ENCODE measurements around the gene UTF1.
"Not testable (repeated sequence)": the region's sequence is repeated elsewhere in the genome, so short reads cannot be mapped to it uniquely, and the experiment has no call there.

Gene UTF1

DNA sequence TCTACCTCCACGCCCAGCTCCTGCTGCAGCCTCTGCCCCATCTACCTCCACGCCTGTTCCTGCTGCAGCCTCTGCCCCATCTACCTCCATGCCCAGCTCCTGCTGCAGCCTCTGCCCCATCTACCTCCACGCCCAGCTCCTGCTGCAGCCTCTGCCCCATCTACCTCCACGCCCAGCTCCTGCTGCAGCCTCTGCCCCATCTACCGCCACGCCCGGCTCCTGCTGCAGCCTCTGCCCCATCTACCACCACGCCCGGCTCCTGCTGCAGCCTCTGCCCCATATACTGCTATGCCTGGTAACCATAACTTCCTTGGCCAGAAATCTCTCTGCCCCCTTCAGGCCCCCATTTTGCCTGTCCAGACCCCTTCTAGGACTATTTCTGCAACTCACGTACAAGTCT, 35.0 kb downstream of the UTF1 start:
- not testable (repeated sequence) for DNase-seq (ENCODE audit: low read depth in 2 of 2)

DNA sequence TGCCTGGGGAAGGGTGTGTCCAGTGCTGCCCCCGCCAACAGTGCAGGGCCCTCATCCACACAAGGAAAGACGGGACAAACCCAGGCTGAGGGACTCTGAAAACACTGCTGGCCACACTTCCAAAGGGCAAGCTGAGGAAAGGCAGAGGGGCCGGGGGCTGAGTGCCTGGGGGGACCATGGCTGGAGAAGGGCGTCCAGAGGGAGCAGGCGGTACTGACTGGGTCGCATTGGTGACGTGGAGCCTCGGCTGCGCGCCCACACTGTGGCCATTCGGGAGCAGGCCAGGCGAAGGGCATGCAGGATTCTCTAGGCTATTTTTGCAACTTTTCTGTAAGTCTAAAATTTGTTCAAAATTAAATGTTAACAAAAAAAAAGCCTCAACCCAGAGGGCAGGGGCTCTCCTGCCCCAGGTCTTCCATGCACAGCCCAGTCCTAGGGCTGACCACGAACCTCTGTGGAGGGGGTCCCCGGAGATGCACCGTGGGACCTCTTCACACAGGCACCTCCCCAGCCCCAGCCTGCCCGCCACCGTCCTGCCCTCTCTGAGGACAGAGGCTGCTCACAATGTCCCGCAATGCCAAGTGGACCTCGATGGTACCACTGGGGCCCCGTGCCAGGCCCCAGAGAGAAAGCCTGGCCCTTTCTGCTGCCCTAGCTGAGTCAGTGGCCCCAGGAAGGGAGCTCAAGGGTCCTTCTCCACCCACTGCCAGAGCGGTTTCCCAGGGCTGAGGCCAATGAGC, 36.2 kb downstream of the UTF1 start:
- DNase-seq (ENCODE audit: low read depth in 2 of 2): no peak

DNA sequence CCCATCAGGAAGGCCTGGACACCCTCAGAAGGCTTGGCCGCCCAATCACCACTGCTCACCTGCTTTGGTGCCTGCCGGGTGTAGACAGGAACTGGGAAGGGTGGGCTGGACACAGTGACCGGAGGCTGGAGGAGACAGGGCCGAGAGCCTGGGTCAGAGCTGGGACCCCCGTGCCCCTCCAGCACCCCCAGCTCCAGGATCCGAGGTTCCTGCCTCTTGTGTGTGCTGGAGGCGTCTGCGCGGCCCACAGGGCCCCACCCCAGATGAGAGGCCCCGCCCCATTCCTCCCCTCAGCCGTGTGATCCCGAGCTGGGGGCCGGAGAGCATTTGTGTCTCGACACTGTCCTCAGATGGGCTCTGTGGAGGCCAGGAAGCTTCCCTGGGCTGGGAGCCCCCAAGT, 37.3 kb downstream of the UTF1 start:
- DNase-seq (ENCODE audit: low read depth in 2 of 2): no peak

DNA sequence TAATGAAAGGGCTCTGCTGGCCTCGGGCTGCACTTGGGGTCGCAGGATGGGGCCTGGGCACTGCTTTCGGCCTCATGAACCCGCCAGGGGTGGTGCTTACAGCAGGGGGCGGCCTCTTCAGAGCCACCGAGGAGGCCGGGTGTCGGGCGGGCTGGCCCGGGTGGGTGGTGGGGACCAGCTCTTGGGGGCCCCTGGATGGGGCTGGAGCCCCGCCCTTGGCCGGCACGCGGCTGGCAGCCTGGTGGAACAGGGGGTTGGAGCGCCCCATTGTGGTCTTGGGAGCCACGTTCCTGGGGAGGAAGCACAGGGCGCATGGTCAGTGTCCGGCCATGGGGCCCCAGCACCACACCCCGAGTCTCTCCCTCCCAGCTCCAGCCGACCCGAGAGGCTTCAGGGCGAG, 37.8 kb downstream of the UTF1 start:
- DNase-seq (ENCODE audit: low read depth in 2 of 2): no peak

DNA sequence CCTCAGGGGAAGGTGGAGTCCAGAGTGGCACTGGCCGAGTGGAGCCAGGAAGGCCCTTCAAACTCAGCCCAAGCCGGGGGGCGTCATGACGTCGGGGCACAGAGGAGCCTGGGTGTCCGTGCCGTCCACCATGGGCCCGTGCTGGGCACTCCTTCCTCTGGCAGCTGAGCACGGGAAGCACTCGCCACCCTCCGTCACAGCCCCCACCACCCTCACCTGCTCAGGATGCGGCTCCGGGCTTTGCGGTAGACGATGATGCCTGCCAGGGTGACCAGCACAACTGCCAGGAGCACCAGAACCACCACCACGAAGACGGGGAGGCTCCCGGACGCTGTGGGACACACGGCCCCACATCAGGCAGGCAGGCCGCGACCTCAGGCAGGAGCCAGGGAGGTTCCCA, 38.5 kb downstream of the UTF1 start:
- DNase-seq (ENCODE audit: low read depth in 2 of 2): no peak

DNA sequence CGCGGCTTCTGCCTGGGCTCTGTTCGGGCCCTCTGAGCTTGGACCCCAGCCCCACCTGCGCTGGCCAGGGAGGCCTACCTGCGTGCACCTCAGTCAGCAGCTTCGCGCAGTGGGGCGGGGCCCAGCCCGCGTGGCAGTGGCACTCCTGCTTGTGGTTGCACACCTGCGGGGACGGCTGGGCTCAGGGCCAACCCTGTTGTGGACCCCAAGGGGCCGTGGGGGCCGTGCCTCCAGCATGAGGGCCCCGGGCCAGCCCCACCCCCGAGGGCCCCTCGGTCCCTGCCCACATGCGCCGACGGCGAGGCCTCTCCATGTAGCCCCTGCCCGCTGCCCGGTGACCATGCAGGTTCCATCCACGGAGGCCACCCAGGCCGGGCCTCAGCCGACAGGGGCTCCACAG, 39.4 kb downstream of the UTF1 start:
- DNase-seq (ENCODE audit: low read depth in 2 of 2): no peak

DNA sequence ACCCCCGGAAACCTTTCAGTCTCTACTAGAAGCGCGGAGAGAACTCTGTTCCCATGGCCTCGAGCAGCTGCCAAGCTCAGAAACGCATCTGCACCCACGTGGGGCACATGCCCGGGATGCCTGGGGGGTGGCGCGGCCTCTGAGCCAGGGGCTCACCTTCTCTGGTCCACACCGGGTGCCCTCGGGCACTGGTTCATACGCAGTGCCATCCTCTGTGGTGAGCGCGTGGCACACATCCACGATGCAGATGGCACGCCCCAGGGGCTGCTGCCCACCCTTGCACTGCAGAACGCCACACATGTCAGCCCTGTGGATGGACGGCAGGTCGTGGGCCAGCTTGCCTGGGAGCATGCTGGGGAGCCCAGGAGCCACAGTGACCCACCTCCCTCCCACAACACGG, 40.2 kb downstream of the UTF1 start:
- DNase-seq (ENCODE audit: low read depth in 2 of 2): no peak

DNA sequence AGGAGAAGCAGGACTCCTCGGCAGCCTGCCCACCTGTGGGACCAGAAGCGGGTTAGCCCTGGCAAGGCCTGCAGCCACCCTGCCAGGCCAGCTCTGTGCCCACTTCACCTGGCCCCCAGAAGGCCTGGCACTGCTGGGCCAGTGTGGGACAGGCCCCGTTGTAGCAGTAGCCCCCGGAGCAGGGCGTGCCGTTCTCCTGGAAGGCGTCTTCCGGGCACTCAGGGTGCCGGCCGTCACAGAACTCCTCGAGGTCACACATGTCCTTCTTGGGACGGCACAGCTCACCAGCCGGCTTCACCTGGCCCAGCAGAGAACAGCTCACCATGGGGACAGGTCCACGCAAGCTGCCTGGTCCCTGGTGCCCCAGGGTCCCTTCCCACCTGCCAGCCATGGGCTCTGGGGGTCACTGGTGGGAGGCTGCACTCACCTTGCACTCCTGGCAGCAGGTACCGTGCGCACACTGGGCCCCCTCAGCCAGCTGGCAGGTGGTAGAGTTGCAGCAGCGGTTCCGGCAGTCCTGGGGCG, 40.8 kb downstream of the UTF1 start:
- DNase-seq (ENCODE audit: low read depth in 2 of 2): no peak

DNA sequence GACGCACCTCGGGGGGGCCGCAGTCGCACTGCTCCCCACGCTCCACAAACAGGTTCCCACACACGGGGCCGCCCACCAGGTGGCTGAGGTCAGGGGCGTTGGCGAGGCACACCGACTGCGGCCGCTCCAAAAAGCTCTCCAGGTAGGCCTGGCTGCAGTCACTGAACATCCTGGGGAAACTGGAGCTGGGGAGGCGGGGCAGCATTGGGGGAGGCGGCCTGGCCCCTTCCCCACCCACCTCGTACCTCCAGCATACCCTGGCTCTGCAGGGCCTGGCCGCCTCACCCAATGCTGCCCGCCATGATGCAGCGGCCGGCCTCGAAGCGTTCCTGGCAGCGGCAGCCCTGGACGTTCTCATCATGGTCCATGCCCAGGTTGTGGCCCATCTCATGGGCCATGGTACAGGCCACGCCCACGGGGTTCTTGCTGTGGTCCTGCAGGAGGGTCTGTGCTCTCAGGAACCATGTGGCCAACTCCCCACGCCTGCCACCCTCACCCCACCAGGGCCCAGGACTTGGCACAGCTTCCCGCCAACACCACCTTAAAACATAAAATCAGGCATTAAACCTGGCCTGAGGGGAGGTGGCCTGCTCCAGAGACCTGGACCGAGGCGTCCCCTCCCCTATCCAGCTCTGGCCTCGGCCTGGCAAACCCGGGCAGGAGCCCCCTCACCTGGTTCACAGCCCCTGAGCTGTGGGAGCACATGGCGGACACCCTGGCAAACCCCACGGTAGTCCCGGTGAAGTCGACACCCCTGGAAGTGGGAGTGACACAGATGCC, 41.7 kb downstream of the UTF1 start:
- no peak for DNase-seq (ENCODE audit: low read depth in 2 of 2)

DNA sequence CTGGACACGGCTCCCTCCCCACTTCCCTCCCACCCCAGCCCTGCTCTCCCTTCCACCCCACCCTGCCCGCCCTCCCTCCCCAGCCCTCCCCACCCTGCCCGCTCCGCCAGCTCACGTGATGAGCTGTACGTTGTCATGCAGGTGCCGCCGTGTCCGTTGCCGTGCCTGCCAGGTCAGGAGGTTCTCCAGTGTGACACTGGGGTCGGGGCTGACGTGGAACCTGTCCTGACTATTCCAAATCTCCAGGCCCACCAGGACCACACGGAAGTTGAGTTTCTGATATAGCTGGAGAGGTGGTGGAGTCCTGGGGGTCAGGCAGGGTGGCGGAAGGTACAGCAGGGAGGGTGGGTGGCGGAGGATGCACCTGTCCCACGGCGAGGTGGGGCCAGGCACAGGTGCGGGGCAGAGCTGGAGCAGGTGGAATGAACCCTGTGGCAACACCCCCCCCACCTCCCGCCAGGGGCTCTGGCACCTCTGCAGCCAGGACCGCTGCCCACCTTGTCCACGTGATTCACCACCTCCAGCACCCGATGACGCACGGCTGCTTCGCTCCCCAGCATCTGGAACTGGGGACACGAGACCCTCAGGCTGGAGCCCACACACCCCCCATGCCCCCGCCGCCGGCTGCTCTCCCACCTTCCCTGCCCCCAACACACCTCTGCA, 42.4 kb downstream of the UTF1 start:
- no peak for DNase-seq (ENCODE audit: low read depth in 2 of 2)

DNA sequence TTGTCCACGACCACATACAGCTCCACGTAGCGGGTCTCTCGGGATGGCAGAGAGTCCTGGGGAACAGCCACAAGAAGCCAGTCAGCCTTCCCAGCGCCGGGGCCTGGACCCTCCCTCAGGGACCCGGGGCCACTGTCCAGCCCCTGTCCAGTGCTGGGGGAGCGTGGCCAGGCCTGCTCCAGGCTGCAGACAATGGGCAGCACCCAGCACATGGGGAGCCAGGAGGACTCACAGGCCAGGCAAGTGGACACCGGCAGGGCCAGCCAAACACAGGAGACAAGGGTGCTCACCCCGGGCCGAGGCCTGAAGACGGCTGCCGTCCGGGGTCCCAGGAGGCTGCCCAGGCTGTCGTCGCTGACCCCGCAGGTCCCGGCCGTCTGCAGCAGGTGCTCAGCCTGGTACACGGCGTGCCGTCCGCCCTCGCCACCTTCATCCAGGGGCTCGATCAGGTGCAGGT, 43.0 kb downstream of the UTF1 start:
- DNase-seq (ENCODE audit: low read depth in 2 of 2): no peak

DNA sequence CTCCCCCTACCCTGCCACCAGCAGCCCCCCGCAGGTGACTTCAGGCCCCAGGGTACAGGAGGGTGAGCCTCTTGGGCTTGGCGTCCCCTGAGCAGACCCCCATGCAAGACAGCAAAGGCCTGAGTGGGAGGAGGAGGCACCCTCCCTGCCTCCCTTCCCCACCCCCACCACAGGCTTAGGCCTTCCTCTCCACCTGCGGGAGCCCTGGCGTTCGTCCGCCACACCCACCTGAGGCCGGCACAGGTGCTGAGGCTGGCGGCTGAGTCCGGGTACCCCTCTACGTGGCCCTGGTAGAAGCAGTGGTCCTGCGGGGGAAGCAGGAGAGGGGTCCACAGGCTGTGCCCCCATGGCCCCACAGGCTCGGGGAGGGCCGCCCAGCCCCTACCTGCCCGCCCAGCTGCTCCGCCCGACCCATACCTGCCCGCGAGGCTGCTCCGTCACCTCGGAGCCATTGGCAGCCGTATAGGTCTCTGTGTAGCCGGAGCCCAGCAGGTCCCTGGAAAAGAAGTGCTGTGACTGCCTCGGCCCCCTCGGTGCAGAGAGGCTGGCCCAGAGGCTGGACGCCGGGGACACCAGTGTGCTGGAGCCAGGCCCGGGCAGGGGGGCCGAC, 43.6 kb downstream of the UTF1 start:
- DNase-seq (ENCODE audit: low read depth in 2 of 2): no peak

DNA sequence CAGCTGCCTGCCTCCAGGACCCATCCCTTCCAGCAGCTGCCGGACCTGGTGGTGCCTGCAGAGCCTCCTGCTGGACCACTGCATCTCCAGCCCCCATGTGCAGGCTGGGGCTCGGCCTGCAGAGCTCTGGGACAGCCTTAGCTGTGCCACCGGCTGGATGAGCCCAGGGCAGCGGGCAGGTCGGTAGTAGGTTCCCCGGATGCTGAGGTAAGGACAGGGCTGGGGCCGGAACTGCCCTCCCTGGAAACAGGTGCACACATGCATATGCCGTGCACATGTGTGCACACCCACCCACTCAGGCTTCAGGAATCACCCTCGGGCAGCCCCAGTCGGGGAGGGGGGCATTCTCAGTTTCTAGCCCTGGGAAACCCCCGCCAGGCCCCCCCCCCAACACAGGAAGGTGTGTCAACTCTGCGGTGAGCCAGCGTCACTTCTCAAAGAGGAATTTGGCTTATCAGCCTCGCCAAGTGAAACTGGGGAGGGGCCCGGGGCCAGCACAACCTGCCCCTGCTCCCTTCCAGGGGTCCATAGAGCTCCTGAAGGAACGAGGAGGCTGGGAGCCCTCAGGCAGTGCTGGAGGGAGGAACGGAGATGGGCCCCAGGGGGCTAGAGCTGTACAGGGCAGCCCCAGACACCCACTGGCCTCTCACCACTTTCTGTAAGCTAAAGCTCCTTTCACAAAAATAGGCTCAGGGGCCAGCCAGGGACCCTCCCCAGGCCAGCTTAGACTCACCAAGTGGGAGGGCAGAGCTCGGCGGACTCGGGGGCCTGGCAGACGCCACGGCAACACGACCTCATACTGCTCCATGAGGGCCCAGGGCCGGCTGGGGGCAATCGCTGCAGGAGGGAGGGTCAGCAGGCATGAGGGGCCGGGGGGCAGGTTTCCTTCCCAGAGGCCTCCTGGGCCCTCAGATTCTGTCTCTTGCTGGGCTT, 45.0 kb downstream of the UTF1 start:
- peak; percentile 45 to 57 for DNase-seq (ENCODE audit: low read depth in 2 of 2)

DNA sequence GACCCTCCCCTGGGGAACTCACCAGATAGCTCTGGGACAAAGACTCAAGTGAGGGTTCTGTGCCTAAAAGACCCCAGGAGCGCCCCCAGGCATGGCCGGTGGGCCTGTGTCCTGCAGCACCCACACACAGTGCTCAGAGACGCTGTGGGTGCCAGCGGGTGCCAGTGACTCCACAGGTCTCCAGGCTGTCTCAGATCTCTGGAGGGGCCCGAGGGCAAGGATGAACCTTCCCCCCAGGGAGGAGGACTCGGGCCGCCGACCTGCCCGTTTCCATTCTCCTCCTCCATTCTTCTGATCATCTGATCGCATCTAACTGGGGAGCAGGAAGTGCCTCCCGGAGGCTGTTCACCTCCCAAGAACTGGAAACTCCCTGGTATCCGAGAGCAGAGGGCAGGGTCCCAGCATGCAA, 45.7 kb downstream of the UTF1 start:
- peak in 1 of 2 donors; percentile 33 for DNase-seq (ENCODE audit: low read depth in 2 of 2)

DNA sequence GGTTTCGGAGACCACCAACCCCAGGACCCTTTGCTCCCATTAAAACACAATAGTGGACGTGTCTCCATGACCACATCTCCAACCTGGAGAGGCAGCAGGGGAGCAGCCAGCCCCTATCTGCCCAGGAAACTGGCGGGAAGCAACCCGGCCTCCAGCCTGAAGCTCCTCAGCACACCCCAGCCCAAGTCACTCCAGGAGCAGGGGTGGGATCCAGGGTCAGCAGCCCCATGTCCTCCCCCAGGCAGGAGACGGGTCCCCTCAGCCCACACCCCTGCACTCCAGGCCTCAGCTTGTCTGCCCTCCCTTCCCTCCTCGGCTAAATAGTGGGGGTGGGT, 46.0 kb downstream of the UTF1 start:
- no peak for DNase-seq (ENCODE audit: low read depth in 2 of 2)

DNA sequence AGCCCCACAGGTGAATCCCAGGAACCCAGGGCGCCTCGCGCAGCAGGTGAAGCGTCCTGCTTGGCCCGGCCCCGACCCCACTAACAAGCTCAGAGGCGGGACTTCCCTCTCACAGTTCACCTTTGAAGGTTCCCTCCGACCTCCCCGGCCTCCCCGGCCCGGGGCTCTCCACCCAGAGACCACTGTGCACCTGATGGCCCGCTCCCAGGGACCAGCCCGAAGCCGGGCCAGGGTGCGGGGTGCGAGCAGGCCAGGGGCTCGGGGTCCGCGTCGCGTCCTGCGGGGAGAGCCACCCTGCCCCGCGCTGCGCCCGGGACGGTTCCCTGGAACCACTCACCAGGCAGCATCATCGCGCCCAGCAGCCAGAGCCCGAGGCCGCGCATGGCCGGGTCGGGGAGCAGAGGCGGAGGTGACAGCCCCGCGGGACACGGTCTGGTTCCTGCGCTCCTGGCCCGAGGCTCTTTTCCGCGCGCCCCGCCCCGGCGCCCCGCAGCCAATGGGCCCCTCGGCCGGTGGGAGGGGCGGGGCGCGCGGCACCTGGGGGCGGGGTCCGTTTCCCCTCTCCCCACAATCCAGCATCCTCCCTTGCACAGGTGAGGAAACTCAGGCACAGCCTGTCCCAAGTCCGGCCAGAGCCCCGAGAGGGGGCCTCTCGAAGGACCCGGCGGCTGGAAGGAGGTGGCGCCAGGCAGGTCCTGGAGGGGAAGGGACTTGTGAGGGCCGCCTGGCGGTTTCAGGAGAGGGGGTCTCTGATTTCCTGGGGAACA, 46.6 kb downstream of the UTF1 start, which contains the start of gene ADAM8:
Gene ADAM8 (minus strand): TSS at position 434 of the 767 bp plus-strand sequence. CDS start 51 bp downstream, at position 383.
- peak in 1 of 2 donors; percentile 48 for DNase-seq (ENCODE audit: low read depth in 2 of 2)

DNA sequence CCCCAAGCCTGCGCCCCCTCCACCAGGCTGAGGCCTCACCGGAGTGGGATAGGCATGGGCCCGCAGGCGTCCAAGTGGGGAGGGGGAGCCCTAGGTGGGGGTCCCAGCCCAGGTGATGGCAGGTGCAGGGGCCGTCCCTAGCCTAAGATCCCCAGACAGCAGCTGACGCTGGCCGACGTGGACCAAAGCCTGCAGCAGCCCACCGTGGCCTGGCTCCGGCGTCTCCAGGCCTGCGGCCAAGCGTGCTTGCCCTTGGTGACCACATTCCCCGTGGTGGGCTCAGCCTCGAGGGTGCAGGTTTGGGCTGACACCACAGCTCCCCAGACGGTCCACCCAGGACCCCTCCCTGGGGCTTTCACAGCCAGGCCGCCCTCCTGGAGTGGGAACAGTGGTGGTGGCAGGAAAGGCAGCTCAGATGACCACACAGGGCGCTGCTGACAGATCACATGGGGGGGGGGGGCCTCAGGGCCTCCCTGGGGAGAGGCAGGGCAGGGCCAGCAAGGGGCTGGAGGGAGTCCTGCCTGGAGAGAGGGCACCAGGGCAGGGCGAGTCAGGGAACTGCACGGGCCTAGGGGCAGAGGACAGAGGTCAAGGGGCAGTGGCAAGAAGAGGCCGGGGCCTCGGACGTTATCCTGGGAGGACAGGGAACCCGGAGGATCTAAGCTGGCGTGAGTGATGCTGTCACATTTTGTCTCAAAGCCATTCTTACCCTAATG, 47.4 kb downstream of the UTF1 start:
- no peak for DNase-seq (ENCODE audit: low read depth in 2 of 2)

DNA sequence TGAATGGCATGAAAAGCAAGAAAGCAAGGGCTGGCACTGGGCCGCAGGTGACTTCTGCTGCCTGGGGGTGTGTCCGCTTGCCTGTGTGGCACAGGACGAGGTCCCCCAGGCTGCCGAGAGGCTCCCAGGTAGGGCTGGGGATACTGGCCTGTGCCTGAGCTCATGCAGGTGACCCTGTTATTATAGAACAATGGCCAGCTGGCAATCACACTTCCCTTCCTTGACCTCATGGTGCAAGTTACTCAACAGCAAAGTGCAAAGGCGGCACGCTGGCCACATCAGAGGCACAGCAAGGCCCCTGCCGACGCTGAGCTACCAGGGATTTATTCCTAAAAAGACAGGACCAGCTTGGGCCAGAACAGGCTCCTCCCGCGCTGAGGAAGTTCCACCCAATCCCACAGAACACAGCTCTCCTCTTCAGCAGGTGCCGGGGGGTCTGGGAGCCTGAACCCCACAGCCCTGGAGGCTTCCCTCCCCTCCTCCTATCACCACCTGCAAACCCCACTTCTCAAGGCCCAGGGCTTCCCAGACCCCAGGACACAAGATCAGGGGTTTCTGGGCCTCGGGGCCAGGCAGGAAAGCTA, 48.1 kb downstream of the UTF1 start:
- DNase-seq (ENCODE audit: low read depth in 2 of 2): no peak

Data from stimulated activated CD8-positive, alpha-beta memory T cell treated with anti-CD3 and anti-CD28 coated beads, Interleukin-2, amount 100 ng/mL, for 1 hour (primary cell).